AG09309 (cell line): ENCODE data around the gene ZNF429.
A peak's percentile ranks its signal among the peaks of the same experiment; 100 is the strongest.
"Not testable (repeated sequence)": the region's sequence is repeated elsewhere in the genome, so short reads cannot be mapped to it uniquely, and the experiment has no call there.

ENCODE experiments used
- DNase-seq: peaks from one replicate; pipeline ENCODE4 v3.0.0-alpha.2; 2010; ENCODE audit warnings: low read depth
- H3K4me3 ChIP-seq: 2 replicates; pipeline ENCODE4 v1.5.1; 2011; ENCODE audit warnings: mild to moderate bottlenecking, low read depth, low read length, moderate library complexity; ENCODE audit not compliant: control insufficient read depth
- CTCF ChIP-seq: IDR thresholded peaks from 2 replicates; pipeline ENCODE4 v1.5.1; 2011; ENCODE audit warnings: mild to moderate bottlenecking, low read depth, low read length, inconsistent platforms; ENCODE audit not compliant: insufficient read depth, control insufficient read depth; ENCODE audit errors: missing control alignments

The ZNF429 gene

GRCh38 chr19:21472507-21472906, 32.9 kb upstream of the ZNF429 start:
- no peak overlapping the region for H3K4me3 ChIP-seq
- no peak for TF ChIP-seq CTCF
- no peak for DNase-seq

GRCh38 chr19:21474671-21475181, 30.7 kb upstream of the ZNF429 start:
- no peak for TF ChIP-seq CTCF
- DNase-seq, result no peak
- H3K4me3 ChIP-seq, result peak overlapping the region; percentile 40

- H3K4me3 ChIP-seq, DNase-seq: not testable (repeated sequence)
Measured at GRCh38 chr19:21482361-21482760, 23.0 kb upstream of the ZNF429 start.

- no peak overlapping the region for H3K4me3 ChIP-seq
- TF ChIP-seq CTCF, result peak; percentile 32
- no peak for DNase-seq
Measured at GRCh38 chr19:21482863-21483276, 22.5 kb upstream of the ZNF429 start.

- peak; percentile 39 for TF ChIP-seq CTCF
- no peak for DNase-seq
- no peak overlapping the region for H3K4me3 ChIP-seq
Measured at GRCh38 chr19:21483589-21484170, 21.7 kb upstream of the ZNF429 start.

GRCh38 chr19:21484631-21485030, 20.8 kb upstream of the ZNF429 start:
- no peak for DNase-seq
- H3K4me3 ChIP-seq, result no peak overlapping the region
- TF ChIP-seq CTCF, result no peak

- no peak for DNase-seq
- H3K4me3 ChIP-seq, result no peak overlapping the region
- no peak for TF ChIP-seq CTCF
Measured at GRCh38 chr19:21485926-21486325, 19.5 kb upstream of the ZNF429 start.
